NCI-H526 (cell line): ENCODE measurements around the gene DAP3.
A peak's percentile ranks its signal among the peaks of the same experiment; 100 is the strongest.
"Not testable (repeated sequence)": the region's sequence is repeated elsewhere in the genome, so short reads cannot be mapped to it uniquely, and the experiment has no call there.

Experiments used
- DNase-seq, 2 experiments: peaks; one replicate each; lab custom pipeline; 2025; lab: John Stamatoyannopoulos, UW

DAP3 gene

DNA sequence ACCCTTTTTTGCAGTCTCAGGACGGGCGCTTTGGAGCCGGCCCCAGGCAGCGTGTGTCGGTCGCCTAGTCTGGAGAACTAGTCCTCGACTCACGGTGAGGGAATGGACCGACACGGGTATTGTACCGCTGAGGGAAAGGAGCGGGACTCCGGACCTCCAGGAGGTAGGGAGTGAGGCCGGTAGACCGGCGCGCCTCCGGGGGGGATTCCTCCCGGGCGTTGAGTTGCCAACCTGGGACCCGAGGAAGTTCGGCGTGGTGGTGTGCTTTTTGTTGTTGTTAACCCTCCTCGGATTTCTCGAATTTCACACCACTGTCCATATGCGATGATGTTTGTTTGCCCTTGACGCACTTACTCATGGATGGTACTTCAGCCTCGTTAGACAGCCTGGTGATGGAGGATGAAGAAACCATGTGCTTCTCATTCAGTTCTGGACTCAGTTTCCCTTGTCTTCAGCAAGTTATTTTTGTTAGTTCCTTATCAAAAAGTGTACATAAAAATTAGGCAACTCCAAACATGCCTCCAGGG lies at the start of gene DAP3:
TSS of gene DAP3 (plus strand) at position 11 of the 527 bp plus-strand sequence. CDS start 20,689 bp downstream, outside the sequence.
- DNase-seq, result peak in 1 of 2 experiments; percentile 61

DNA sequence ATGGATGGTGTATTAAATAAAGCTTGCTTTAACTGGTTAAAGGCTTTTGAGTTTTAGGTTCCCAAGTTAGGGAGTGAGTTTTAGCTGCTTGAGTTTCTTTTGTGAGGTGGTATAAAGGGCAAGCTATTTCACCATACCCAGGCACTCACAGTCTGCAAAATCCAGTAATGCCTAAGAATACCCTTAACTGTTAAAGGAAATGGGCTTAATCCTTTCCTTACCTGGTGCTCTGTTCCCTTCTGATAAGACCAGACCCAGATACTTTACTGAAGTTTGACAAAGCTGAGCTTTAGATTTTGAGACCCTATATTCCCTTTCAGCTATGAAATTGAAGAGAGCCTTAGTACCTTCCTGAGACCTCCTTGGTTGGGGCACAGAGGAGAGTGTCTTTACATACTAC lies 48.5 kb upstream of the DAP3 start:
- DNase-seq, result no peak

DNA sequence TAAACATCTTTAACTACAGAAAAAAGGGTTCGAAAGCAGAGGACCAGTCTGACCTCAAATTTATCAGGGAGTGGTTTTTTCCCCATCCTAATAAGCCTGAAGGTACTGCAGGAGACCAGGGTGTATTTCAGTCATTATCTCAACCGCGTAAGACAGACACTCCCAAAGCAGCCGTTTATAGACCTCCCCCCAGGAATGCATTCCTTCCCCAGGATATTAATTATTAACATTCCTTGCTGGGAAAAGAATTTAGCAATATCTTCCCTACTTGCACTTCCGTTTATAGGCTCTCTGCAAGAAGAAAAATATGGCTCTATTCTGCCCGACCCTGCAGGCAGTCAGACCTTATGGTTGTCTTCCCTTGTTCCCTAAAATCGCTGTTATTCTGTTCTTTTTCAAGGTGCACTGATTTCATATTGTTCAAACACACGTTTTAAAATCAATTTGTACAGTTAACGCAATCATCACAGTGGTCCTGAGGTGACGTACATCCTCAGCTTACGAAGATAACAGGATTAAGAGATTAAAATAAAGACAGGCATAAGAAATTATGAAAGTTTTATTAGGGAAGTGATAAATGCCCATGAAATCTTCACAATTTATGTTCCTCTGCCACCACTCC lies 46.2 kb upstream of the DAP3 start:
- DNase-seq, result not testable (repeated sequence)

DNA sequence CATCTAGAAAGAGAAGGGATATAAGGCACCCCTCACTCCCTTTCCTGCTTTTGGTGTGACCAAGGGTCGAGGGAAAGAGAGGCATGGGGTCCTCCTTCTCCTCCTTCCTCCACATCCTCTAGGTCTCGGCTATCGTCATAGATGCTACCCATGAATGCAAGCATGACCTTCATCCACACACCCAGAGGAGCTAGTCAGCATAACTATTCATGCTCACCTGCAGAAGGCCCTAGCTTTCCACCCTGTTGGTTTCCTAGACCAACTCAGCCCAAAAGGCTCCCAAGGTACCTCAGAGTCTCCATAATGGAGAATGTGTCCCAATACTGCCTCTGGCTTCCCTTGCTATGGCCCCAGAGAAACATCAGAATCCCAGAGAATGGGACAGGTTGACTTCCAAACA lies 45.7 kb upstream of the DAP3 start:
- no peak for DNase-seq

DNA sequence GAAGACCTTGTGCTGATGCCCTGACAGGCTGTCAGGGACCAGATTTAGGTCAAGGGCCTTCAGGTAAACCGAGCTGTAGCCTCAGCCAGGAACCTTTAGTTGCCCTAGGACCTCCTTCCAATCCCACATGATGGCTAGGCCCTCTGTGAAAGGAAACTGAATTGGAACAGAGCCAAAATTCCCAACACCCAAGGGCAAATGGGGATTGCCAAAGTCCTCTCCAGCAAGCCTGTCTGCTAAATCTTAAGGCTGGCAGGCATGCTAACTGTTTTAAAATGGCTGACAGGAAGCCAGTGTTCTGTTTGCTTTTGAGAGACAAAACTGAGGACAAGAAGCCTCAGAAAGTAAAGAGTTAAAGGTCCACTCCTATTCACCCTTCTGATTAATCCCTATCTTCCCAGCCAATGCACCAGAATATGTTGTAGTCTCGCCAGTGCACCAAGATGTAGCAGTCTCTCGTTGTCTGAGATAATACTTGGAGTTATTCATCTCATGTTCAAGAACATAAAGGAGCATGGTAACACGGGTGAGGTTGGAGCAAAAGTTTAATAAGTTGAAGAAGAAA lies 43.8 kb upstream of the DAP3 start:
- DNase-seq, result no peak

DNA sequence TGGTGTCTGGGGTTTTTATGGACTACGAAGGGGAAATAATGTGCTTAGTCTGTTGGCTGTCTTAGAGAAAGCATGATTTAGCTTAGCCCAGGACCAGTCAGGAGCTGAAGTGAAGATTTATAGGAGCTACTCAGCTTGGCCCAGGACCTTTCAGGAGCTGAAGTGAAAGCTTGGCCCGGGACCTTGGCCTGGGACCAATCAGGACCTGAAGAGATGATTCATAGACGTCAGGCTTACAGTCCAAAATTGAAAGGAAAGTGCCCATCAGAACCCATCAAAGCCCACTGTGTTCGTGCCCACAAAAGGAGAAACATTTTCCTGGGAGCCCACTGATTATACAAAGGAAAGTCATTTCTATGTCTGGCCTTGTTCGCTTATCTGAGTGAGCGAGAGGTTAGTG lies 43.2 kb upstream of the DAP3 start:
- no peak for DNase-seq

DNA sequence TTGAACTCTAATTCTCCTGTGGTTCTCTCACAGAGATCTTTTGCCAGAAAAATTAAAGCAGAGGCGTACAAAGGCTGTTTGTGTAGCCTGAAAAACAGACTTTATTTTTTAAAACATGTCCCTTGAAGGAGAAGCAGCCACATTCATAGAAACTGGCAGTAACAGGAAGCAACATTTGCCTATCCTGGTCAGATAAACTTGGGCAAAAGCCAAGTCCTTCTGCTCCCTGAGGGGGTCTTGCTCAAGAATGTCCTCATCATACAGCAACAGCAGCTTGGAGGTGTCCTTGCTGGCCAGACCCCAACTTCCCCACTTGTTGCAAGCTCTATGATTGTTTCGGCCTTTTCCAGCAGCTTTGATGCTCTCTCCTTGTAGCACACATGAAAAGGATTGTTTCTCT lies 42.6 kb upstream of the DAP3 start:
- no peak for DNase-seq

DNA sequence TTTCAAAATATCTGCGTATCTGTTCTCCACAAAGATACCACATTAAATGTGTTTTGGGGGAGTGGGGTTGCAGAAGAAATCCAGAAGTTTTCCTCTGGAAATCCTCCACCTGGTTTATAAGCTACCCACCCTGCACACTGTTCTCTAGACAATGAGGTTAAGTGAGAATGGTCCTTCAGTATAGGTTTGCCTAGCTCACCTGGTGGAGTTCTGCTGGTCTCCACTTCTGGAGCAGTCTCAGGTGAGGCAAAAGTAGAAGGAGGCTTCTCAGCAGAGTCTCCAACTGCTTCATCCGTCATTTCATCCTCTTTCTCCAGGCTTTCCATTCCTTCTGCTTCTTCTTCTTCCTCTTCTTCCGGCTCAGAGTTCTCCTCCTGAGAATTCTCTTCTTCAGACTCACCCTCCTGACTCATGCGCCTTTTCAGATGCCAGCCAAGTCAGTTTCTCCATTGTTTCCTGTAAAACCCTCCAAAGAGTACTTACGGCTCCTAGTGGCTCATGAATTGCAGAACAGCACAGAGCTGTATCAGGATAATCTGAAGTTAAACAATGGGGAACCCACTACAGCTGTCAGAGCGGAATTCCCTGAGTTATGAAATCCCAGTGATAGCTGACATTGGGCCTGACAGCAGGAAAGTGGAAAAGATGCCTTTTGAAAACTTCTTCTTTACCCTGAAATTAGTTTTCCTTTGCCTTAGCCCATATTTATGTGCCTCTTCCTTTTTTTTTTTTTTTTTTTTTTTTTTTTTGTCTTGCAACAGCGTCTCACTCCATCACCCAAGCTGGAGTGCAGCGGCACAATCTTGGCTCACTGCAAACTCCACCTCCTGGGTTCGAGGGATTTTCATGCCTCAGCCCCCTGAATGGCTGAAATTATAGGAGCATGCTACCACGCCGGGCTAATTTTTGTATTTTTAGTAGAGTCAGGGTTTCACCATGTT lies 40.4 kb upstream of the DAP3 start:
- DNase-seq, result peak; percentile 61 to 73

DNA sequence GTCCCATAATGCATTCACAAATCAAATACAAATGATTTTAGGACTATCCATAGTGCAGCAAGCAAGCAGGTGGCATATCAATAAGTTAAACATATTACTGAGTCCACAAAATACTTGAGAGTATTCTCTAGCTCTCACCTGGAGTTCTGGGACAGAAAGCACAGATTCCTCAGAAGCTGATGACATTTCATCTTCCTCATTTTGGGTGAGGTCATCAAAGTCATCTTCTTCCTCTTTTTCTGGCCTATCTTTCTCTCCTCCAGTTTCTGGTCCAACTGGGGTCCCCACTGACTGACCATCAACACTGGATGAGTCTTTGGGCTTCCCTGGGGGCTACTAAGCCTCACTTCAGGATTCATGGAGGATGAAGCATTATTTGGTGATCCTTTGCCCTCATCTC lies 39.2 kb upstream of the DAP3 start:
- no peak for DNase-seq

DNA sequence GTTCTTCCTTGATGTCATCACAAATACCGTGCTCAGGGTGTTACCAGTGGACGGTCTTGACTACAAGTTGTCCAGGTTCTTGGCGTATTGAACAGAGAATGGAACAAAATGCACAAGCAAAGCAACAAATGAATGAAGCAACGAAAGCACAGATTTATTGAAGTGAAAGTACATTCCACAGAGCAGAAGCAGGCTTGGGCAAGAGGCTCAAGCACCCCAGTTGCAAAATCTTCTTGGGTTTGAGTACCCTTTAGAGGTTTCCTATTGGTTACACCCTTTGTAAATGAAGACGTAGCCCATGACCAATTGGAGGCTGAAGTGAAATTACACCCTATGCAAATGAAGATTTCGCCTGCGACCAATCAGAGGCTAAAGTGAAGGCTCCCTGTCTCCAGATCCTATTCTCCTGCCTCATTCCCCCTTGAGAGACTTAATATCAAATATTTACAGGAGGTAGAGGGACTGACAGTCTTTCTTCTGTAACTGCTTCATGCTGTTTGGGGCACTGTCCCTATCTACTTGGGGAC lies 38.6 kb upstream of the DAP3 start:
- DNase-seq, result no peak

DNA sequence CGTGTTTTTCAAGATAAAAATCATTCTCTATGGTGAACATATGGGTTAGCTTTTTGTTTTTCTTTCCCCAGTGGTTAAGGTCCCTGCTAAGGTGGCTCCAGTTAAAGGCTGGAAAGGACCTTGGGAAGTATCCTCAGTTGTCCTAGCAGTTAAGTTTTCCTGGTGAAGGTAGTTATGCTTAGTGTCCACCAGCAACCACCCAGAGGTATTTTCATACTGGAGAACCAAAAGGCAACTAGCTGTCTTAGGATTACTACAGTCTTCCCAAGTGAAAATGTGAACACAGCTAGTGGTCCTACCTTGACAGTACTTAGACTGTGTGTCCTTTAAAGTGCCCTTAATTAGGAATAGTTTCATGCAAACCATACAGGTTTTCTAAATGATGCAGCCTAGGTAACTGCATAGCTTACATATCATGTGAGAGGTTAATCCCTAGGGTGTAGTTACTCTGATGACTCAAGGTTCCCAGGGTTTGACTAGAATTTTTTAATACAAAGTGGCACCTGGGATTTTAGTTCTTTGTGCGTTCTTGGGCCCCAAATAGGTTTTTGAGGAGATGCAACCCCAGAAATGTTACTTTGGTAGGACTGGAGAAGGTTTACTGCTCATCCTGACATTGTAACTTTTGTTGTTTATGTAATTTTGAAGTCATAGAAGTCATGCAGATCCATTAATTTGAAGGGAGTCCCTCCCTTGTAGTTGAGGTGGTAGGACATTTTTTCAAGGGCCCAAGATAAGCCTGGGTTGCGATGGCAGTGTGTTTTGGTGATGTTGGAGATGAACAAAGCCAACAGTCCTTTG lies 36.8 kb upstream of the DAP3 start:
- DNase-seq, result peak; percentile 71 to 91

DNA sequence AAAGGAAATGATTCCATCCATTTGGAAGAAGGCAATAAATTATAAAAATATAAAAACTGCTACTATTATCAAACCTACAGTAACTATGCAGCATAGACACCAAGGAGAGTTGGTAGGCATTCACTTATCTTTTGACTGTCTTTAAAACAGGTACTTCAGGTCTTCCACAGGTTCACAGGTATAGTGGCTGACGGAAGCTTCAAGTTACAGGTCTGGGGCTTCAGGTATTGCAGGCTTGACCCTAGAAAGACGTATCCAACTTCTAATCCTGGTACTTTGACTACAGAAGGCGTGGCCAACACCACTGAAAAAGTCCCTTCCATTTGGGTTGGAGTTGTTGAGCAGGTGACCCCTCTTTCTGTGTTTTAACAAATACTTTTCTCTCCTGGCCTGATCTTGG lies 35.9 kb upstream of the DAP3 start:
- DNase-seq, result no peak

DNA sequence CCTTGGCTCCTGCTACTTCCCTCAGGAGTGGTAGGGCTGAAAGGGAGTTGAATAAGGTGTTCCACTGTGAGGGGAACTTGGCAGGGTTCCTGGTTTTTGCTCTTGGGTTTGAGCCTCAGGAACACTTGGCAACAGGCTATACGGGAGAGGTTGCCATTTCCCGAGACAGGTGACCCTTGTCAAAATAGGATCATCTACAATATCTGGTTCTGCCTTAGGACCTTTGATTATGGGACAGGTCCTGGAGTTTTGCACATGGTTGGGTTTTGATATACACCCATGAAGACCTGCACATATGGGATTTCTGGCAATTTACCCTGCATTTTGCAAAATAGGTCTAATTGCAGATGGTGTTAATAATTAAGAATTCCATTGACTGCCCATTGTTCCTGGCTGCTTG lies 31.4 kb upstream of the DAP3 start:
- DNase-seq, result no peak

DNA sequence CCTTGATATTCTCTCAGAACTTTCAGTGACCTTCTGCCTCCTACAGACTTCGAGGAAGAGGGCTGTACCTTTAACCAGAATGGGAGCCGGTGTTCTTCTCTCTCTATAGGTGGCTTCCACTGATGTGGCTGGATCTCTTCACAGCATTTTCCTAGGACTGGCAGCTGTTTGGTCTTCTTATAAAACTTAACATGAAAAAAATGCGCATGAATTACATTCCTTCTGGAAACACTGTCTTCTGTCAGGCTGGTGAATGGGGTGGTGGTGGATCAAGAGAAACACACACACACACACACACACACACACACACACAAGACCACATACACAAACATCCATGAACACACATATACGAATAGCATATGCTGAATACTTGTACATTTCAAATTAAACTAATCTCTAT lies 27.7 kb upstream of the DAP3 start:
- DNase-seq, result not testable (repeated sequence)

DNA sequence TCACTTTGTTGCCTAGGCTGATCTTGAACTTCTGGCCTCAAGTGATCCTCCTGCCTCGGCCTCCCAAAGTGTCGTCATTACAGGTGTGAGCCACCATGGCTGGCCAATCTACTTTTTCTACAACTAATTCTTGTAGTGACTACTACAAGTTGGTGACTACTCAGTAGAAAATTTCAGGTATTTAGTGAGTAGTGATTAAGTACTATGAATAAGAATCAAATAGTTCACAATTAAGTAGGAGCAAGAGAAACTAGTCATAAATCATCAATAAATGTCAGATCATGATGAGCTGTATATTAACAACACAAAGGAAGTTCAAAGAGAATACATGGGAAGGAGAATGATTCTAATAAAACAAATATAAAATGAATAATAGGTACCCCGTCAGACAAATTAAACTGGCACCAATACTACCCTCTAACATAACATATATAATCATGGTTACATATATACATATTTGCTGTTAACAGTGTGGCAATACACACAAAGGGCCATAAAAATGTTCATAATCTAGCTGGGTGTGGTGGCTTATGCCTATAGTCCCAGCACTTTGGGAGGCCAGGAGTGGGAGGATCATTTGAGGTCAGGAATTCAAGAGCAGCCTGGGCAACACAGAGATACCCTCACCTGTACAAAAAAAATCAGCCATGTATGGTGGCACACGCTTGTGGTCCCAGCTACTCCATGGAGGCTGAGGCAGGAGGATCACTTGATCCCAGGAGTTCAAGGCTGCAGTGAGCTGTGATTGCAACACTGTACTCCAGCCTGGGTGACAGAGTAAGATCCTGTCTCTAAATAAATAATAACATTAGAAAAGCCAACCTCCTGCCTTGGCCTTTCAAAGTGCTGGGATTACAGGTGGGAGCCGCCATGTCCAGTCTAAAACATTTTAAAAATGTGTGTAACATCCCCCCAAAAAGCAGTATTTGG lies 19.4 kb upstream of the DAP3 start:
- DNase-seq, result no peak

DNA sequence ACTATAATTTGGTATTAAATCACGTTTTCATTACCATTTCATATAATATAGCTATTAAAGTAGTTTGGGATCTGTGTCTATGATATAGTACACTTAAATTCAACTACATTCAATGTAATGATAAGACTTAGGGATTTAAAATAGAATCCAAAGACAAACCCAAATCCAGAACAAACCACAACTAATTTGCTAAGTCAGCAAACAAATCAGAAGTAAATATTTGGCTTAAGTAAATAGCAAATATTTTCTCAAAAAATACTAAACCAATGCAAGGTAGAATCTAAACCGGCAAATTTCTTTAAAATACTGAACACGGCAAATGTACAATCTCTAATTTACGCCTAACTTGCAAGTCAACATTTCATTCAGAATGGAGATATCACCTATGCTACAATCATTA lies 17.1 kb upstream of the DAP3 start:
- no peak for DNase-seq

DNA sequence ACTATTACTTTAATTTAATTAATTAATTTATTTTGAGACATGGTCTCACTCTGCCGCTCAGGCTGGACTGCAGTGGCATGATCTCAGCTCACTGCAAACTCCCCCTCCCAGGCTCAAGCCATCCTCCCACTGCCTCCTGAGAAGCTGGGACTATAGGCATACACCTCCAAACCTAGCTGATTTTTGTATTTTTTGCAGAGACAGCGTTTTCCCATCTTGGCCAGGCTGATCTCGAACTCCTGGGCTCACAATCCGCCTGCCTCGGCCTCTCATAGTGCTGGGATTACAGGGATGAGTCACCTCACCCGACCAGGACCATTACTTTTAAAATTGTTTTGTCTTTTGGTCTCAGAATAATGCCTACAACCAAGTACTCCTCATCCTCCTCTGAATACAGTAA lies 15.9 kb upstream of the DAP3 start:
- no peak for DNase-seq

DNA sequence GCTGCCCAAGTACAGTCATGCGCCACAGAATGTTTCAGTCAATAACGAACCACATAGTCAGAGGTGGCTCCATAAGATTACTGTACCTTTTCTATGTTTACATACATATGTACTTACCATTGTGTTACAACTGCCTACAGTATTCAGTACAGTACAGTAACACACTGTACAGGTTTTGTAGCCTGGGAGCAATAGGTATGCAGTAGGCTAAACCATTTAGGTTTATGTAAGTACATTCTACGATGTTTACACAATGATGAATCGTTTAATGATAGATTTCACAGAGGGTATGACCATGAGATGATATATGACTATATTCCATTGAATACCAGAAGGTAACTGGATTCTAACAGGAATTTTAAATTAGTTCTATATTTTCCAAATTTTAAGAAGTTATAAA lies 10.9 kb upstream of the DAP3 start:
- no peak for DNase-seq

DNA sequence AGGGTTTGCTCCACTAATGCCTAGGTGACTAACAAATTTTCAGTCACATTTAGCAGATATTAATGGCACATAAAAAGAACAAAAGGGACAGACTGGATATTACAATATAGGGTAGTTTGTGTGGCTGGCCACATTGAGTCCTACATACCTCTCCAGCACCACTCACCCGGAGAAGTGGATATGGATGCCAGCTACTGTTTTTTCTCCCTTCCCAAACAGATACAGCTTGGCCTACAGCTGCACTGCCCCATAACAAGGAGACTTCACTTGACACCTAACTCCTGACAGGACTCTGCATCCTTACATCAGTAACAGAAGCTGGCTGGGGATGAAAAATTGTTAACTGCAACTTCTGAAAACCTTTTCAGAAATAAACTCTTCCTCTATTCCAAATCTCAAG lies 9.9 kb upstream of the DAP3 start:
- DNase-seq, result not testable (repeated sequence)

DNA sequence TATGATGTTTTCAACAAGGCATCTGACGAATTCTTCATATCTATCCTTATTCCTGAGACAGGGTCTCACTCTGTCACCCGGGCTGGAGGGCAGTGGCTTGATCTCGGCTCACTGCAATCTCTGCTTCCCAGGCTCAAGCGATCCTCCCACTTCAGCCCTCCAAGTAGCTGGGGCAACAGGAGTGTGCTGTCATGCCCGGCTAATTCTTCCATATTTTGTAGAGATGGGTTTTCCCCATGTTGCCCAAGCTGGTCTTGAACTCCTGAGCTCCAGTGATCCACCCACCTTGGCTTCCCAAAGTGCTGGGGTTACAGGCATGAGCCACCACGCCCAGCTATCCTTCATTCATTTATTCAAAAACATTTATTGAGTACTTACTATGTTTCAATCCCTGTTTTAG lies 8.4 kb upstream of the DAP3 start:
- DNase-seq, result no peak

DNA sequence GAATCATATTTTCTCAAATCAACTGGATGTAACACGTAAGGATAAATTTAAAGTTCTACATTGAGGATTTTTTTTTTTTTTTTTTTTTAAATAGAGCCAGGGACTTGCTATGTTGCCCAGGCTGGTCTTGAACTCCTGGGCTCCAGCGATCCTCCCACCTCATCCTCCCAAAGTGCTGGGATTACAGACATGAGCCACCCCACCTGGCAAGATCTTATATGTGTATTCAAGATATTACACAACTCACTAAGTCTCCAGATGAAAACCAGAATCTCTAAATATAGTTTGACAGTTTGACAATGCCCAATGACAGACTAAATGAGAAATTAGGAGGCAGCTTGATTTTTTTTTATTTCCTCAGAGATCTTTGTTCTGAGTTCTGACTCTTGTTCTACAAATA lies 7.1 kb upstream of the DAP3 start:
- no peak for DNase-seq
